BE2C (cell line): Measurements from ENCODE around the gene OTUB1.

ENCODE experiments used
- DNase-seq: peaks from one replicate; pipeline ENCODE4 v3.0.0-alpha.2; 2020
- H3K27me3 ChIP-seq: fragments of 250-450 bp; sonication (Bioruptor Pico); 2 replicates; pipeline ENCODE4 v1.5.1; 2020; ENCODE audit warnings: mild to moderate bottlenecking
- H3K36me3 ChIP-seq: fragments of 250-450 bp; sonication (Bioruptor Pico); 2 replicates; pipeline ENCODE4 v1.5.1; 2020; ENCODE audit warnings: mild to moderate bottlenecking
- H3K4me1 ChIP-seq: fragments of 250-450 bp; sonication (Bioruptor Pico); 2 replicates; pipeline ENCODE4 v1.5.1; 2020
- H3K4me3 ChIP-seq: 2 replicates; pipeline ENCODE4 v1.5.1; 2011; ENCODE audit warnings: low read depth, low read length
- H3K9me3 ChIP-seq: fragments of 250-450 bp; sonication (Bioruptor Pico); 2 replicates; pipeline ENCODE4 v1.5.1; 2020
- CTCF ChIP-seq: IDR thresholded peaks from 2 replicates; pipeline ENCODE4 v1.5.1; 2012; ENCODE audit warnings: mild to moderate bottlenecking, low read depth, low read length

The OTUB1 gene

GRCh38 chr11:63941901-63942300, 44.3 kb upstream of the OTUB1 start:
- H3K27me3 ChIP-seq: no peaks in the 10 kb centered on the region
- no peak for DNase-seq
- H3K9me3 ChIP-seq: no peaks in the 10 kb centered on the region
- H3K36me3 ChIP-seq: peaks cover 11% of the 10 kb centered on the region
- no peak for TF ChIP-seq CTCF
- no peak overlapping the region for H3K4me3 ChIP-seq
- peaks cover 12% of the 10 kb centered on the region for H3K4me1 ChIP-seq

- DNase-seq: no peak
- Histone ChIP-seq H3K9me3 (no peaks in the 10 kb centered on the region), H3K4me1 (peaks cover 12% of the 10 kb centered on the region), H3K36me3 (peaks cover 15% of the 10 kb centered on the region), H3K4me3 (no peak overlapping the region), H3K27me3 (no peaks in the 10 kb centered on the region)
- TF ChIP-seq CTCF: no peak
These were observed 43.4 kb upstream of the OTUB1 start for GRCh38 chr11:63942803-63943202.

GRCh38 chr11:63944987-63945386, 41.3 kb upstream of the OTUB1 start:
- peaks cover 12% of the 10 kb centered on the region for H3K4me1 ChIP-seq
- H3K36me3 ChIP-seq: peaks cover 19% of the 10 kb centered on the region
- H3K27me3 ChIP-seq: no peaks in the 10 kb centered on the region
- DNase-seq: peak; percentile 58
- H3K9me3 ChIP-seq: no peaks in the 10 kb centered on the region
- TF ChIP-seq CTCF: no peak
- no peak overlapping the region for H3K4me3 ChIP-seq

- DNase-seq: peak; percentile 66
- TF ChIP-seq CTCF: peak; percentile 57
These were observed 40.6 kb upstream of the OTUB1 start for GRCh38 chr11:63945477-63946163.

GRCh38 chr11:63951779-63952536, 34.3 kb upstream of the OTUB1 start:
- Histone ChIP-seq H3K4me3 (no peak overlapping the region), H3K27me3 (no peaks in the 10 kb centered on the region), H3K9me3 (no peaks in the 10 kb centered on the region), H3K36me3 (peaks cover 18% of the 10 kb centered on the region), H3K4me1 (no peaks in the 10 kb centered on the region)
- DNase-seq: no peak
- no peak for TF ChIP-seq CTCF

More at GRCh38 chr11:63945477-63946163, 40.6 kb upstream of the OTUB1 start:
- Histone ChIP-seq H3K4me1 (peaks cover 12% of the 10 kb centered on the region), H3K27me3 (no peaks in the 10 kb centered on the region), H3K9me3 (no peaks in the 10 kb centered on the region), H3K4me3 (no peak overlapping the region), H3K36me3 (peaks cover 19% of the 10 kb centered on the region)

- H3K4me1 ChIP-seq: no peaks in the 10 kb centered on the region
- no peaks in the 10 kb centered on the region for H3K9me3 ChIP-seq
- no peak for TF ChIP-seq CTCF
- peaks cover 15% of the 10 kb centered on the region for H3K36me3 ChIP-seq
- no peak overlapping the region for H3K4me3 ChIP-seq
- DNase-seq: no peak
- H3K27me3 ChIP-seq: no peaks in the 10 kb centered on the region
These were observed 33.7 kb upstream of the OTUB1 start for GRCh38 chr11:63952570-63952969.
